NCI-H2196 treated with DMSO at 0.1 percent for 48 hours (cell line): ENCODE results near the gene ARID1B.
A peak's percentile ranks its signal among the peaks of the same experiment; 100 is the strongest.
"Not testable (repeated sequence)": the region's sequence is repeated elsewhere in the genome, so short reads cannot be mapped to it uniquely, and the experiment has no call there.

ENCODE experiments used
- DNase-seq: peaks from one replicate; lab custom pipeline; 2025; ENCODE audit not compliant: unreplicated experiment; lab: John Stamatoyannopoulos, UW

The ARID1B gene

GRCh38 chr6:156928972-156929371 is 151.8 kb downstream of the ARID1B start:
- no peak for DNase-seq

GRCh38 chr6:156931283-156931682 is 154.1 kb downstream of the ARID1B start:
- no peak for DNase-seq

- DNase-seq: no peak
Observed at GRCh38 chr6:156933201-156934068, 156.3 kb downstream of the ARID1B start.

GRCh38 chr6:156934069-156934460 is 156.9 kb downstream of the ARID1B start:
- DNase-seq: no peak

- no peak for DNase-seq
Observed at GRCh38 chr6:156935000-156935399, 157.8 kb downstream of the ARID1B start.

- no peak for DNase-seq
Observed at GRCh38 chr6:156938143-156938542, 161.0 kb downstream of the ARID1B start.

- DNase-seq: no peak
Observed at GRCh38 chr6:156940221-156940620, 163.0 kb downstream of the ARID1B start.

GRCh38 chr6:156942266-156942665 is 165.1 kb downstream of the ARID1B start:
- DNase-seq: no peak

- no peak for DNase-seq
Observed at GRCh38 chr6:156943166-156943565, 166.0 kb downstream of the ARID1B start.

GRCh38 chr6:156943816-156944215 is 166.6 kb downstream of the ARID1B start:
- DNase-seq: no peak

- no peak for DNase-seq
Observed at GRCh38 chr6:156944412-156944811, 167.2 kb downstream of the ARID1B start.

GRCh38 chr6:156945789-156946172 is 168.6 kb downstream of the ARID1B start:
- not testable (repeated sequence) for DNase-seq

GRCh38 chr6:156946370-156946936 is 169.3 kb downstream of the ARID1B start:
- no peak for DNase-seq

GRCh38 chr6:156948277-156948676 is 171.1 kb downstream of the ARID1B start:
- no peak for DNase-seq

- DNase-seq: no peak
Observed at GRCh38 chr6:156948807-156949206, 171.6 kb downstream of the ARID1B start.

GRCh38 chr6:156949376-156949775 is 172.2 kb downstream of the ARID1B start:
- no peak for DNase-seq

GRCh38 chr6:156950084-156950483 is 172.9 kb downstream of the ARID1B start:
- DNase-seq: no peak

GRCh38 chr6:156950531-156950930 is 173.4 kb downstream of the ARID1B start:
- DNase-seq: no peak

- DNase-seq: no peak
Observed at GRCh38 chr6:156952401-156952800, 175.2 kb downstream of the ARID1B start.

- DNase-seq: no peak
Observed at GRCh38 chr6:156953127-156953478, 175.9 kb downstream of the ARID1B start.

GRCh38 chr6:156953479-156954146 is 176.4 kb downstream of the ARID1B start:
- DNase-seq: peak; percentile 2

- no peak for DNase-seq
Observed at GRCh38 chr6:156954191-156954590, 177.0 kb downstream of the ARID1B start.
